WTC11 (cell line): Measurements from ENCODE around the gene SIAH3. TPM values are rescaled to one million over a fixed set of nuclear protein-coding genes. Genes with fewer than 3 reads are reported as not detected.

Experiments used
- ATAC-seq: fragments of 200-7000 bp; cut with Tn5 transposase; 2 replicates; pipeline ENCODE4 v1.10.0; 2021; ENCODE audit warnings: mild to moderate bottlenecking, moderate library complexity
- CTCF ChIA-PET: fragments of 300-600 bp; sonication (Branson Sonifier 250); formaldehyde crosslinking; loops from one replicate; lab custom pipeline; 2021; ENCODE audit warnings: antibody characterized with exemption; lab: Charles Lee
- POLR2A ChIA-PET: fragments of 350-600 bp; sonication (Branson Sonifier 250); formaldehyde crosslinking; loops from one replicate; lab custom pipeline; 2021; ENCODE audit warnings: antibody characterized with exemption; lab: Charles Lee
- DNase-seq: peaks from one replicate; pipeline ENCODE4 v3.0.0; 2021; ENCODE audit warnings: low spot score
- H3K27ac Mint-ChIP-seq: 2 replicates; pipeline ENCODE4 v1.8.0; 2021; ENCODE audit warnings: mixed read lengths
- H3K27me3 Mint-ChIP-seq: 2 replicates; pipeline ENCODE4 v1.8.0; 2021; ENCODE audit warnings: low read depth, mild to moderate bottlenecking, moderate library complexity, mixed read lengths
- H3K36me3 Mint-ChIP-seq: 2 replicates; pipeline ENCODE4 v1.8.0; 2021; ENCODE audit warnings: mixed read lengths
- H3K4me1 Mint-ChIP-seq: 2 replicates; pipeline ENCODE4 v1.8.0; 2022; ENCODE audit warnings: mixed read lengths
- H3K4me3 Mint-ChIP-seq: 2 replicates; pipeline ENCODE4 v1.8.0; 2021; ENCODE audit warnings: mild to moderate bottlenecking, moderate library complexity, mixed read lengths
- H3K9me3 Mint-ChIP-seq: 2 replicates; pipeline ENCODE4 v1.8.0; 2021; ENCODE audit warnings: mixed read lengths
- E2F5 ChIP-seq: sonication (generic); formaldehyde crosslinking; IDR thresholded peaks from 2 replicates; pipeline ENCODE4 v1.8.1; 2022; ENCODE audit warnings: mild to moderate bottlenecking, moderate library complexity, missing genetic modification reagents
- ERG ChIP-seq: fragments of 250-450 bp; sonication (Bioruptor Pico); IDR thresholded peaks from 2 replicates; pipeline ENCODE4 v1.8.0; 2021; ENCODE audit warnings: mild to moderate bottlenecking
- ESRRA ChIP-seq: sonication (generic); formaldehyde crosslinking; IDR thresholded peaks from 2 replicates; pipeline ENCODE4 v1.8.1; 2022; ENCODE audit warnings: mild to moderate bottlenecking, missing genetic modification reagents, borderline replicate concordance
- FOXK1 ChIP-seq: sonication (generic); formaldehyde crosslinking; IDR thresholded peaks from 2 replicates; pipeline ENCODE4 v1.8.0; 2022; ENCODE audit warnings: mild to moderate bottlenecking, moderate library complexity, missing genetic modification reagents
- HMGA2 ChIP-seq: fragments of 250-450 bp; sonication (Bioruptor Pico); IDR thresholded peaks from 2 replicates; pipeline ENCODE4 v1.4.0; 2021; ENCODE audit warnings: mild to moderate bottlenecking, moderate library complexity
- MLX ChIP-seq: sonication (generic); formaldehyde crosslinking; IDR thresholded peaks from 2 replicates; pipeline ENCODE4 v1.8.1; 2023; ENCODE audit warnings: mild to moderate bottlenecking, missing genetic modification reagents, moderate library complexity
- MYBL2 ChIP-seq: sonication (generic); formaldehyde crosslinking; IDR thresholded peaks from 2 replicates; pipeline ENCODE4 v1.8.1; 2023; ENCODE audit warnings: mild to moderate bottlenecking, moderate library complexity, missing genetic modification reagents
- NR1H2 ChIP-seq: sonication (generic); formaldehyde crosslinking; IDR thresholded peaks from 2 replicates; pipeline ENCODE4 v1.9.0; 2021; ENCODE audit warnings: mild to moderate bottlenecking, moderate library complexity, missing genetic modification reagents
- OVOL2 ChIP-seq: fragments of 250-450 bp; sonication (Bioruptor Pico); IDR thresholded peaks from 2 replicates; pipeline ENCODE4 v1.9.0; 2021; ENCODE audit warnings: mild to moderate bottlenecking, borderline replicate concordance
- RELA ChIP-seq: sonication (generic); formaldehyde crosslinking; IDR thresholded peaks from 2 replicates; pipeline ENCODE4 v1.8.1; 2022; ENCODE audit warnings: missing genetic modification reagents, mild to moderate bottlenecking, borderline replicate concordance
- SMAD3 ChIP-seq: sonication (generic); formaldehyde crosslinking; IDR thresholded peaks from 2 replicates; pipeline ENCODE4 v1.8.0; 2022; ENCODE audit warnings: missing genetic modification reagents, mild to moderate bottlenecking, borderline replicate concordance
- SMAD4 ChIP-seq: sonication (generic); formaldehyde crosslinking; IDR thresholded peaks from 2 replicates; pipeline ENCODE4 v1.8.0; 2022; ENCODE audit warnings: mild to moderate bottlenecking, missing genetic modification reagents
- TCF7 ChIP-seq: sonication (generic); formaldehyde crosslinking; IDR thresholded peaks from 2 replicates; pipeline ENCODE4 v1.8.0; 2022; ENCODE audit warnings: mild to moderate bottlenecking, low read depth, missing genetic modification reagents, moderate library complexity
- ZBTB43 ChIP-seq: sonication (generic); formaldehyde crosslinking; IDR thresholded peaks from 2 replicates; pipeline ENCODE4 v1.8.1; 2023; ENCODE audit warnings: mild to moderate bottlenecking, missing genetic modification reagents
- ZNF138 ChIP-seq: sonication (generic); formaldehyde crosslinking; conservative IDR thresholded peaks from 2 replicates; pipeline ENCODE4 v1.8.1; 2022; ENCODE audit warnings: mild to moderate bottlenecking, moderate library complexity, missing genetic modification reagents
- ZNF219 ChIP-seq: sonication (generic); formaldehyde crosslinking; IDR thresholded peaks from 2 replicates; pipeline ENCODE4 v1.8.0; 2023; ENCODE audit warnings: missing genetic modification reagents, mild to moderate bottlenecking, borderline replicate concordance
- ZNF232 ChIP-seq: sonication (generic); formaldehyde crosslinking; IDR thresholded peaks from 2 replicates; pipeline ENCODE4 v1.8.0; 2022; ENCODE audit warnings: mild to moderate bottlenecking, missing genetic modification reagents
- ZNF263 ChIP-seq: sonication (generic); formaldehyde crosslinking; IDR thresholded peaks from 2 replicates; pipeline ENCODE4 v1.8.1; 2022; ENCODE audit warnings: low read depth, mild to moderate bottlenecking, moderate library complexity, missing genetic modification reagents
- ZNF281 ChIP-seq: sonication (generic); formaldehyde crosslinking; IDR thresholded peaks from 2 replicates; pipeline ENCODE4 v1.8.0; 2023; ENCODE audit warnings: mild to moderate bottlenecking, missing genetic modification reagents
- ZNF396 ChIP-seq: fragments of 250-450 bp; sonication (Bioruptor Pico); IDR thresholded peaks from 2 replicates; pipeline ENCODE4 v1.8.0; 2021; ENCODE audit warnings: mild to moderate bottlenecking, moderate library complexity, borderline replicate concordance
- total RNA-seq: library from RNA; stranded (reverse); gene quantifications from 3 replicates; pipeline ENCODE4 v1.2.3, GENCODE V29; 2021
- TF ChIP-seq, protein P1 (sequence below): sonication (generic); formaldehyde crosslinking; conservative IDR thresholded peaks from 2 replicates; pipeline ENCODE4 v1.8.1; 2022; ENCODE audit warnings: mild to moderate bottlenecking, missing genetic modification reagents
- TF ChIP-seq, protein P2 (sequence below): sonication (generic); formaldehyde crosslinking; conservative IDR thresholded peaks from 2 replicates; pipeline ENCODE4 v1.8.1; 2023; ENCODE audit warnings: mild to moderate bottlenecking, low read depth, missing genetic modification reagents, moderate library complexity
- TF ChIP-seq, protein P3 (sequence below): sonication (generic); formaldehyde crosslinking; IDR thresholded peaks from 2 replicates; pipeline ENCODE4 v1.8.1; 2023; ENCODE audit warnings: mild to moderate bottlenecking, missing genetic modification reagents, moderate library complexity

SIAH3 gene
- total RNA-seq, 1 experiment from 2014 or later = 0.31 TPM

DNA sequence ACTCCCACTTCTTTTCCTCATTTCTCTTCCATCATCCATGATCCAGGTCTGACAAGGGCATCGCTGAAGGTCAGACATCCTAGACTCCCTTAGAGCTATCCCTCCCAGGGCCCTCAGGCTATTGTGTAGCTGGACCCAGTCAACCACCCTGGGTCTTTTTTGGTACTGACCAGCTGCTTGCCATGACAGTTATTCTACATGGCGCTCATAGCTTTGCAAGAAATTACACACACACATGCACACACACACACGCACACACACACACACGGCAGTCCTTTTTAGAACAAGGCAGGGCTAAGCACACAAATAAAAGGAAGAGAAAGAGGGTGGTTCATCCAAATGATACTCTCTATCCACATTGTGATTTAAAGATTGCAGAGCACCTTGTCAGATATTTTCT, 18.3 kb downstream of the SIAH3 start:
- DNase-seq = no peak
- no peak for ATAC-seq
- Mint-ChIP-seq H3K4me3 (no peak overlapping the region), H3K36me3 (no peaks in the 10 kb centered on the region), H3K27me3 (no peaks in the 10 kb centered on the region), H3K9me3 (no peaks in the 10 kb centered on the region), H3K27ac (no peak overlapping the region), H3K4me1 (peaks cover 36% of the 10 kb centered on the region)
- TF ChIP-seq MYBL2 (CRISPR knock-in tag) (no peak), ZNF138 (no peak), SMAD4 (CRISPR knock-in tag) (no peak), RELA (no peak), ZNF396 (CRISPR knock-in tag) (no peak), ZNF263 (CRISPR knock-in tag) (no peak), ZBTB43 (no peak), E2F5 (CRISPR knock-in tag) (no peak), ZNF219 (CRISPR knock-in tag) (no peak), SMAD3 (CRISPR knock-in tag) (no peak)
- TF ChIP-seq, protein P1, sequence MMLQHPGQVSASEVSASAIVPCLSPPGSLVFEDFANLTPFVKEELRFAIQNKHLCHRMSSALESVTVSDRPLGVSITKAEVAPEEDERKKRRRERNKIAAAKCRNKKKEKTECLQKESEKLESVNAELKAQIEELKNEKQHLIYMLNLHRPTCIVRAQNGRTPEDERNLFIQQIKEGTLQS (CRISPR knock-in tag) = no peak
- TF ChIP-seq, protein P2, sequence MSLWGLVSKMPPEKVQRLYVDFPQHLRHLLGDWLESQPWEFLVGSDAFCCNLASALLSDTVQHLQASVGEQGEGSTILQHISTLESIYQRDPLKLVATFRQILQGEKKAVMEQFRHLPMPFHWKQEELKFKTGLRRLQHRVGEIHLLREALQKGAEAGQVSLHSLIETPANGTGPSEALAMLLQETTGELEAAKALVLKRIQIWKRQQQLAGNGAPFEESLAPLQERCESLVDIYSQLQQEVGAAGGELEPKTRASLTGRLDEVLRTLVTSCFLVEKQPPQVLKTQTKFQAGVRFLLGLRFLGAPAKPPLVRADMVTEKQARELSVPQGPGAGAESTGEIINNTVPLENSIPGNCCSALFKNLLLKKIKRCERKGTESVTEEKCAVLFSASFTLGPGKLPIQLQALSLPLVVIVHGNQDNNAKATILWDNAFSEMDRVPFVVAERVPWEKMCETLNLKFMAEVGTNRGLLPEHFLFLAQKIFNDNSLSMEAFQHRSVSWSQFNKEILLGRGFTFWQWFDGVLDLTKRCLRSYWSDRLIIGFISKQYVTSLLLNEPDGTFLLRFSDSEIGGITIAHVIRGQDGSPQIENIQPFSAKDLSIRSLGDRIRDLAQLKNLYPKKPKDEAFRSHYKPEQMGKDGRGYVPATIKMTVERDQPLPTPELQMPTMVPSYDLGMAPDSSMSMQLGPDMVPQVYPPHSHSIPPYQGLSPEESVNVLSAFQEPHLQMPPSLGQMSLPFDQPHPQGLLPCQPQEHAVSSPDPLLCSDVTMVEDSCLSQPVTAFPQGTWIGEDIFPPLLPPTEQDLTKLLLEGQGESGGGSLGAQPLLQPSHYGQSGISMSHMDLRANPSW = no peak
- ChIA-PET POLR2A (interaction anchor here (0.7 kb wide), 1 partner anchor 82 kb away, joined by 3 read pairs; no protein-coding TSS in a partner anchor), CTCF (no interaction called here)

GRCh38 chr13:45831851-45832250, 19.7 kb downstream of the SIAH3 start:
- Mint-ChIP-seq H3K27ac (peak overlapping the region; percentile 46; the same call in 1 of the 2 replicates), H3K9me3 (no peaks in the 10 kb centered on the region), H3K36me3 (no peaks in the 10 kb centered on the region), H3K27me3 (no peaks in the 10 kb centered on the region), H3K4me3 (no peak overlapping the region), H3K4me1 (peaks cover 38% of the 10 kb centered on the region)
- ChIA-PET CTCF (no interaction called here), POLR2A (no interaction called here)
- DNase-seq = no peak
- no peak for ATAC-seq
- TF ChIP-seq MLX (no peak), ESRRA (CRISPR knock-in tag) (no peak), FOXK1 (no peak), OVOL2 (no peak), ZNF138 (no peak), ZNF232 (CRISPR knock-in tag) (no peak), ERG (CRISPR knock-in tag) (no peak), TCF7 (CRISPR knock-in tag) (no peak), HMGA2 (CRISPR knock-in tag) (no peak), NR1H2 (no peak), ZNF281 (CRISPR knock-in tag) (no peak)
- TF ChIP-seq, protein P3, sequence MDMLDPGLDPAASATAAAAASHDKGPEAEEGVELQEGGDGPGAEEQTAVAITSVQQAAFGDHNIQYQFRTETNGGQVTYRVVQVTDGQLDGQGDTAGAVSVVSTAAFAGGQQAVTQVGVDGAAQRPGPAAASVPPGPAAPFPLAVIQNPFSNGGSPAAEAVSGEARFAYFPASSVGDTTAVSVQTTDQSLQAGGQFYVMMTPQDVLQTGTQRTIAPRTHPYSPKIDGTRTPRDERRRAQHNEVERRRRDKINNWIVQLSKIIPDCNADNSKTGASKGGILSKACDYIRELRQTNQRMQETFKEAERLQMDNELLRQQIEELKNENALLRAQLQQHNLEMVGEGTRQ (CRISPR knock-in tag) = no peak
